GM18868 (cell line): Measurements from ENCODE around the gene CPNE5.

ENCODE experiments used
- ATAC-seq: cut with Tn5 transposase; IDR thresholded peaks from one replicate; pipeline ENCODE4 v1.9.1; 2021; ENCODE audit warnings: mild to moderate bottlenecking, moderate library complexity; ENCODE audit not compliant: unreplicated experiment

Gene CPNE5

GRCh38 chr6:36836111-36837021 is 2.9 kb downstream of the CPNE5 start:
- ATAC-seq = no peak

GRCh38 chr6:36834576-36835341 is 4.5 kb downstream of the CPNE5 start:
- ATAC-seq = no peak

- no peak for ATAC-seq
Measured at GRCh38 chr6:36833182-36833789, 6.0 kb downstream of the CPNE5 start.

GRCh38 chr6:36832313-36832712 is 6.9 kb downstream of the CPNE5 start:
- no peak for ATAC-seq

- no peak for ATAC-seq
Measured at GRCh38 chr6:36830577-36830976, 8.7 kb downstream of the CPNE5 start.

GRCh38 chr6:36829919-36830544 is 9.2 kb downstream of the CPNE5 start:
- ATAC-seq = no peak

GRCh38 chr6:36827261-36828079 is 11.8 kb downstream of the CPNE5 start:
- ATAC-seq = no peak

GRCh38 chr6:36826520-36827227 is 12.6 kb downstream of the CPNE5 start:
- ATAC-seq = no peak

- no peak for ATAC-seq
Measured at GRCh38 chr6:36825994-36826393, 13.2 kb downstream of the CPNE5 start.

- no peak for ATAC-seq
Measured at GRCh38 chr6:36825452-36825851, 13.8 kb downstream of the CPNE5 start.

GRCh38 chr6:36824253-36824652 is 15.0 kb downstream of the CPNE5 start:
- no peak for ATAC-seq

- no peak for ATAC-seq
Measured at GRCh38 chr6:36823421-36824096, 15.7 kb downstream of the CPNE5 start.

GRCh38 chr6:36822506-36823269 is 16.6 kb downstream of the CPNE5 start:
- no peak for ATAC-seq

GRCh38 chr6:36821581-36822335 is 17.5 kb downstream of the CPNE5 start:
- no peak for ATAC-seq

GRCh38 chr6:36820700-36821580 is 18.3 kb downstream of the CPNE5 start:
- ATAC-seq = no peak

- no peak for ATAC-seq
Measured at GRCh38 chr6:36818756-36819155, 20.5 kb downstream of the CPNE5 start.

GRCh38 chr6:36817847-36818246 is 21.4 kb downstream of the CPNE5 start:
- no peak for ATAC-seq
